ENCODE results near the gene DPEP1. TPM values are rescaled to one million over a fixed set of nuclear protein-coding genes. Genes with fewer than 3 reads are reported as not detected.
"Not testable (repeated sequence)": the region's sequence is repeated elsewhere in the genome, so short reads cannot be mapped to it uniquely, and the experiment has no call there.

The DPEP1 gene
- total RNA-seq, 1 experiment from 2014 or later = 10.7 TPM

DNA sequence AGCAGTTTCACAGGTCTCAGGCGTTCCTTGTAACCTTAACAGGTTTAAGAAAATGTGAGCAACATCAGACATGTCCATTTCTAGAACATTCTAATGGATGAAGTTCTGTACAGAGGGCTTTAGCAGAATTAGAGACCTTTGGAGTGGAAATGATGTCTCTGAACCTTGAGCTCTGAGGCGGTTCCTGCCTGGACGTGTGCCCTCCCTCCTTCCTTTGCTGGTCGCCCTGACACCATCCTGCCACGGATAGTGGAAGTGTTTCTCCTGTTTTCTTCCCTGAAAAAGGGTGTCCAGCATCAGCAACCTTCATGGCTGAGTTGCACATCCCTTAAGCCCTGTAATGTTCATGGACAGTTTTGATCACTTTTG lies 55.3 kb downstream of the DPEP1 start:
- Histone ChIP-seq H3K4me1 (replicated peaks) (no peaks in the 10 kb centered on the region), H3K27me3 (replicated peaks) (no peaks in the 10 kb centered on the region), H3K4me3 (no peak overlapping the region), H3K36me3 (peaks cover 10% of the 10 kb centered on the region), H3K9me3 (replicated peaks) (no peaks in the 10 kb centered on the region), H3K27ac (no peak overlapping the region)
- no peak for DNase-seq (ENCODE audit: low read depth in 1 of 2, low spot score in 2 of 2)

DNA sequence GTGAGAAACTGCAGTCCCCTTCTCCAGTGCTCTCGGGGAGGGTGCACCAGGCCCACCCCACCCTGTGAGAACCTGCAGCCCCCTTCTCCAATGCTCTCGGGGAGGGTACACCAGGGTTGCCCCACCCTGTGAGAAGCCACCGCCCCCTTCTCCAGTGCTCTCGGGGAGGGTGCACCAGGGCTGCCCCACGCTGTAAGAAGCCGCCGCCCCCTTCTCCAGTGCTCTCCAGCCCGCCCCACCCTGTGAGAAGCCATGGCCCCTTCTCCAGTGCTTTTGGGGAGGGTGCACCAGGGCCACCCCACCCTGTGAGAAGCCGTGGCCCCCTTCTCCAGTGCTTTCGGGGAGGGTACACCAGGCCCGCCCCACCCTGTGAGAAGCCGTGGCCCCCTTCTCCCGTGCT lies 56.3 kb downstream of the DPEP1 start:
- no peak for DNase-seq (ENCODE audit: low read depth in 1 of 2, low spot score in 2 of 2)
- H3K27ac ChIP-seq = no peak overlapping the region
- H3K4me1 ChIP-seq (replicated peaks) = no peaks in the 10 kb centered on the region
- H3K9me3 ChIP-seq (replicated peaks) = no peaks in the 10 kb centered on the region
- H3K4me3 ChIP-seq = no peak overlapping the region
- peaks cover 4% of the 10 kb centered on the region for H3K36me3 ChIP-seq
- H3K27me3 ChIP-seq (replicated peaks) = no peaks in the 10 kb centered on the region

DNA sequence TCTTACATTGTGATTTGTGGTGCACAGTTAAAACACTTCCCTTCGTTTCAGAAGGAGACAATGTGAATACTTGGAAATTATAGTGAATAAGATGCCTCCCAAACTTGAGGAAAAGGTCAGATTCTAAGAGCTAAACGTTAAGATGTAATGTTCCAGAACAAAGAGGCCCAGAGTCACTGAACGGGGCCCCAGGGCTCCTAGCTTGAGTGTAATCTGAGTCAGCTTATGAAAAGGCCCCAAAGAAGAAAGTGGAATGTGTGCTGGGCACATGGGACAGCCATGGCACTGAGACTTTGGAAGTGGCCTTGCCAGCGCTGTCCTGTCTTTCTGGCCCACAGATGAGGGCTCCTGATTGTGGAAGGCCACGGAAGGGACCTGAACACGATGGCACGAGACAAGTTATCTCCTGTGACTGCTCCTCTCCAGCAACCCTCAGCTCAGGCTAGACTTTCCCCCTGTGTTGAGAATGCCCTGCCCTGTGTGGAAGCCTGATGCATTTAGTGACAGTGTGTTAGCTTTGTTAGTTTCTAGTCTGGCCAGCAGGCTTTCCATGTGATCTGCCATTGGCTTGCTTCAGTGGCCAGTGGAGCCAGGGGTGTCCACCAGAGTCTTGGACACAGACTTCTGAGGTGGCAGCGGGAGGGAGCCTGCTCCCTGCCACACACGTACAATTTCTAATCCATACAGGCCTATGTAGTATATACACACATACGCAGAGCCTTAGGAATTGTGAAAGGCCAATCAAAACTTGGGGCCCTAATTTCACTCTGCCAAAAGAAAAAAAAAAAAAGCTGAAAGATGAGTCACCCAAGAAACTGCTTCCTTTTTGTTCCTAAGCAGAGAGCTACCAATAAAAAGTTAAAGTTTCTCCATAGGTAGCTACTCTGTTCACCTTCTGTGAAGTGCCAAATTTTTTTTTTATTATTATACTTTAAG lies 57.3 kb downstream of the DPEP1 start:
- no peaks in the 10 kb centered on the region for H3K4me1 ChIP-seq (replicated peaks)
- no peak for DNase-seq (ENCODE audit: low read depth in 1 of 2, low spot score in 2 of 2)
- no peak overlapping the region for H3K27ac ChIP-seq

DNA sequence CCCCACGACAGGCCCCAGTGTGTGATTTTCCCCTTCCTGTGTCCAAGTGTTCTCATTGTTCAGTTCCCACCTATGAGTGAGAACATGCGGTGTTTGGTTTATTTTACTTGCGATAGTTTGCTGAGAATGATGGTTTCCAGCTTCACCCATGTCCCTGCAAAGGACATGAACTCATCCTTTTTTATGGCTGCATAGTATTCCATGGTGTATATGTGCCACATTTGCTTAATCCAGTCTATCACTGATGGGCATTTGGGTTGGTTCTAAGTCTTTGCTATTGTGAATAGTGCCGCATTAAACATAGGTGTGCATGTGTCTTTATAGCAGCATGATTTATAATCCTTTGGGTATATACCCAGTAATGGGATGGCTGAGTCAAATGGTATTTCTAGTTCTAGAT lies 58.1 kb downstream of the DPEP1 start:
- not testable (repeated sequence) for H3K4me3 ChIP-seq; H3K27ac ChIP-seq; H3K36me3 ChIP-seq; H3K27me3 ChIP-seq (replicated peaks); H3K9me3 ChIP-seq (replicated peaks); DNase-seq (ENCODE audit: low read depth in 1 of 2, low spot score in 2 of 2); H3K4me1 ChIP-seq (replicated peaks)

More for the DNA sequence above, 57.3 kb downstream of the DPEP1 start:
- H3K36me3 ChIP-seq = no peaks in the 10 kb centered on the region; the same call in 1 of the 2 replicates
- no peaks in the 10 kb centered on the region for H3K27me3 ChIP-seq (replicated peaks)
- no peaks in the 10 kb centered on the region for H3K9me3 ChIP-seq (replicated peaks)
- H3K4me3 ChIP-seq = no peak overlapping the region

- DNase-seq (ENCODE audit: low read depth in 1 of 2, low spot score in 2 of 2) = no peak
Observed at GRCh38 chr16:89672177-89672941, 58.9 kb downstream of the DPEP1 start.

GRCh38 chr16:89678258-89678657 lies 64.8 kb downstream of the DPEP1 start:
- Histone ChIP-seq H3K4me3 (no peak overlapping the region), H3K4me1 (replicated peaks) (no peaks in the 10 kb centered on the region), H3K27me3 (replicated peaks) (no peaks in the 10 kb centered on the region), H3K36me3 (no peaks in the 10 kb centered on the region), H3K9me3 (replicated peaks) (peaks cover 8% of the 10 kb centered on the region; the same call in 1 of the 2 replicates), H3K27ac (no peak overlapping the region)
- DNase-seq (ENCODE audit: low read depth in 1 of 2, low spot score in 2 of 2) = no peak

More at GRCh38 chr16:89672177-89672941, 58.9 kb downstream of the DPEP1 start:
- no peak overlapping the region for H3K27ac ChIP-seq
- no peaks in the 10 kb centered on the region; the same call in 1 of the 2 replicates for H3K36me3 ChIP-seq
- no peaks in the 10 kb centered on the region for H3K4me1 ChIP-seq (replicated peaks)
- H3K9me3 ChIP-seq (replicated peaks) = no peaks in the 10 kb centered on the region
- no peak overlapping the region for H3K4me3 ChIP-seq
- H3K27me3 ChIP-seq (replicated peaks) = no peaks in the 10 kb centered on the region

GRCh38 chr16:89685916-89686315 lies 72.5 kb downstream of the DPEP1 start:
- Histone ChIP-seq H3K27ac (no peak overlapping the region), H3K4me3 (no peak overlapping the region), H3K36me3 (peaks cover 18% of the 10 kb centered on the region), H3K9me3 (replicated peaks) (no peaks in the 10 kb centered on the region; the same call in 1 of the 2 replicates), H3K4me1 (replicated peaks) (peaks cover 8% of the 10 kb centered on the region), H3K27me3 (replicated peaks) (no peaks in the 10 kb centered on the region)
- DNase-seq (ENCODE audit: low read depth in 1 of 2, low spot score in 2 of 2) = no peak

DNA sequence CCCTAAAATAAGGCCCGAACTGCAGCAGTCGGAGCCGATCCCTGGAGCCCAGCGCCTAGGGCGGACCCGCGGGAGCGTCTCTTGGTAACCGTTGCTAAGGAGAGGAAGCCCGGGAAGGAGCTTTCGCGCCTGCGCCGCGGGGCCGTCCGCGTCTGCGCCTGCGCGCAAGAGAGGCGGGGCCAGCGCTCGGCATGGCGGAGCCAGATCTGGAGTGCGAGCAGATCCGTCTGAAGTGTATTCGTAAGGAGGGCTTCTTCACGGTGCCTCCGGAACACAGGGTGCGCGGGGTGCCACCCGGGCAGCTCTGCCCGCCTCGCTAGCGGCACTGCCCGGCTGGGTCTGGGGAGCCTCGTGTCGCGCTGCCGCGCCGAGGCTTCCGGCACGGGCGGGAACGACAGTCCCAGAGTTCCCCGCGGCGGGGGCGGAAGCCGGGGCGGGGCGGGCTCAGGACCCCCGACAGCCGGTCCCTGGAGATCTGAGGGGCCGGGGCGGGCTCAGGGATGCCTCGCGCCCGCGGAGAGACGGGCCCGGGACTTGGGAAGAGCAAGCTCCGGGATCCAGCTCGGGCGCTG lies 73.2 kb downstream of the DPEP1 start, which contains the start of gene CDK10:
Gene CDK10 (plus strand): TSS at position 170 of the 572 bp plus-strand sequence. CDS start 22 bp downstream, at position 192.
- DNase-seq (ENCODE audit: low read depth in 1 of 2, low spot score in 2 of 2) = peak; percentile 91 to 94
- no peaks in the 10 kb centered on the region; the same call in 1 of the 2 replicates for H3K9me3 ChIP-seq (replicated peaks)
- H3K4me3 ChIP-seq = peak within 1 kb of the TSS; percentile 74
- peaks cover 25% of the 10 kb centered on the region for H3K36me3 ChIP-seq
- no peaks in the 10 kb centered on the region for H3K27me3 ChIP-seq (replicated peaks)
- H3K4me1 ChIP-seq (replicated peaks) = peaks cover 8% of the 10 kb centered on the region
- peak within 1 kb of the TSS; percentile 57 for H3K27ac ChIP-seq

DNA sequence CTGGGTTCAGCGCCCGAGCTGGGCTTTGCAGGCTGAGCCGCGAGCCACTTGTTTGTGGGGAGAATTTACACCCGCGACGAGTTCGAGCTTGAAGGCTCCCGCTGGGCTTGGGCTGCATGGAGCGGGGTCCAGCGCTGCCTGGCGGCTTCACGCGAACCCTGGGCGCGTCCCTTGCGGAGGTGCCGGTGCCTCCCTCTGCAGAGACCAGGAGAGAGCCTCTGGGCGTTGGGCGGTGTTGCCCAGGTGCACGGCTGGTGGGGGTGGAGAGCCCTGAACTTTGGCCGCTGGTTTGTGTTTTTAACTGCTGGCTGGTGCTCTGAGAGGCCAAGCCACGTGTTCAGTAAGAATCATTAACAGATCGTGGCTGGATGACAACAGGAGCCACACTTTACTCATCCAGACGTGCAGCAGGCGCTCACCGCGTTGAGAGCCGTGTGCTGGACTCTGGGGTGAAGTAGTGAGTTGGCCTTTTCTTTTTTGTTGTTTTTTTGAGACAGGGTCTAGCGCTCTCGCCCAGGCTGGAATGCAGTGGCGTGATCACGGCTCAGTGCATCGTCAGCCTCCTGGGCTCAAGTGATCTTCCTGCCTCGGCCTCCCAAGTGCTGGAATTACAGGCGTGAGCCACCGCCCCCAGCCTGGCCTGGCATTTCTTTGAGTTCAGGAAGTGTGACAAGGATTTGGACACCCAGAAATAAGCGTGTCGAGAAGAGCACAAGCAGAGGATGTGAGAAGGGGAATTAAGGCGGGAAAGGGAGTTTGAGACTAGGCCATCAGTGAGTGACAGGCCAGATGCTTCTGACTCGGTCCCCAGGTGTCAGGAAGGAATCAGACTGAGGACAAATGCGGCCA lies 73.9 kb downstream of the DPEP1 start:
- H3K4me3 ChIP-seq = peak overlapping the region; percentile 74
- peak in 1 of 2 experiments; percentile 62 for DNase-seq (ENCODE audit: low read depth in 1 of 2, low spot score in 2 of 2)
- H3K36me3 ChIP-seq = peaks cover 32% of the 10 kb centered on the region
- H3K4me1 ChIP-seq (replicated peaks) = peaks cover 8% of the 10 kb centered on the region
- H3K9me3 ChIP-seq (replicated peaks) = no peaks in the 10 kb centered on the region; the same call in 1 of the 2 replicates
- no peaks in the 10 kb centered on the region for H3K27me3 ChIP-seq (replicated peaks)
- peak overlapping the region; percentile 57 for H3K27ac ChIP-seq

Other genes starting within 250 kb of the DPEP1 start
- gene ANKRD11, start 123.1 kb upstream of the DPEP1 start, total RNA-seq (2014; rRNA removed; shearing (Covaris generic)) = 48.0 and 55.6 TPM in 2 replicates
- 131 and 144 TPM in 2 replicates for gene SPG7, start 105.2 kb upstream of the DPEP1 start, total RNA-seq (2014; rRNA removed; shearing (Covaris generic))
- 2,780 and 5,802 TPM in 2 replicates for gene RPL13, start 53.0 kb upstream of the DPEP1 start, total RNA-seq (2014; rRNA removed; shearing (Covaris generic))
- 0.84 TPM in 1 of 2 replicates, not detected in the other for gene CPNE7, start 37.9 kb upstream of the DPEP1 start, total RNA-seq (2014; rRNA removed; shearing (Covaris generic))
- gene CHMP1A, start 44.1 kb downstream of the DPEP1 start, total RNA-seq (2014; rRNA removed; shearing (Covaris generic)) = 91.1 and 118 TPM in 2 replicates
- gene SPATA33, start 44.2 kb downstream of the DPEP1 start, total RNA-seq (2014; rRNA removed; shearing (Covaris generic)) = 5.5 and 8.3 TPM in 2 replicates
- gene CDK10, start 73.0 kb downstream of the DPEP1 start, total RNA-seq (2014; rRNA removed; shearing (Covaris generic)) = 26.8 and 29.5 TPM in 2 replicates
- 12.1 and 18.4 TPM in 2 replicates for gene SPATA2L, start 88.1 kb downstream of the DPEP1 start, total RNA-seq (2014; rRNA removed; shearing (Covaris generic))
- gene VPS9D1, start 107.3 kb downstream of the DPEP1 start, total RNA-seq (2014; rRNA removed; shearing (Covaris generic)) = 4.5 and 8.1 TPM in 2 replicates
- 7.8 and 16.4 TPM in 2 replicates for gene ZNF276, start 107.9 kb downstream of the DPEP1 start, total RNA-seq (2014; rRNA removed; shearing (Covaris generic))
- 16.0 and 27.8 TPM in 2 replicates for gene FANCA, start 203.0 kb downstream of the DPEP1 start, total RNA-seq (2014; rRNA removed; shearing (Covaris generic))
- 2.3 and 2.7 TPM in 2 replicates for gene SPIRE2, start 214.8 kb downstream of the DPEP1 start, total RNA-seq (2014; rRNA removed; shearing (Covaris generic))

Measured in SJSA1 (cell line).